A549 (cell line): ENCODE data around the gene VPS54.

ENCODE experiments used
- CBX8 ChIP-seq: fragments of 200-600 bp; sonication (generic); IDR thresholded peaks from 2 replicates; pipeline ENCODE4 v1.6.1; 2016
- CHD4 ChIP-seq: fragments of 200-600 bp; sonication (generic); IDR thresholded peaks from 2 replicates; pipeline ENCODE4 v1.6.1; 2016; ENCODE audit warnings: antibody characterized with exemption, mild to moderate bottlenecking, borderline replicate concordance
- CTCF ChIP-seq: fragments of >200 bp; sonication (Bioruptor Twin); formaldehyde crosslinking; IDR thresholded peaks from 3 replicates; pipeline ENCODE4 v1.5.1; 2016
- EP300 ChIP-seq, 2 experiments: fragments of >200 bp; sonication (Bioruptor Twin); formaldehyde crosslinking; IDR thresholded peaks; 2 replicates in 1 of 2; 3 replicates in 1 of 2; pipeline ENCODE4 v1.6.1; 2016 to 2017
- RAD21 ChIP-seq, 2 experiments: fragments of >200 bp in 1 of 2; sonication (Bioruptor Twin) in 1 of 2; formaldehyde crosslinking in 1 of 2; IDR thresholded peaks in 1 of 2; conservative IDR thresholded peaks in 1 of 2; 2 replicates in 1 of 2; 3 replicates in 1 of 2; pipeline ENCODE4 v1.6.1; 2012 to 2018; ENCODE audit warnings: inconsistent platforms in 1 of 2
- REST ChIP-seq: fragments of 200-600 bp; sonication (generic); IDR thresholded peaks from 2 replicates; pipeline ENCODE4 v1.6.1; 2016; ENCODE audit warnings: antibody characterized with exemption, mild to moderate bottlenecking, moderate library complexity
- ZSCAN20 ChIP-seq: fragments of 250-450 bp; sonication (Bioruptor Pico); IDR thresholded peaks from 2 replicates; pipeline ENCODE4 v1.8.0; 2022; ENCODE audit warnings: mild to moderate bottlenecking, moderate library complexity

- TF ChIP-seq CTCF = no peak
- no peak for TF ChIP-seq ZSCAN20 (CRISPR knock-in tag)
- no peak for TF ChIP-seq RAD21 (conservative IDR thresholded peaks at IDR 0.05 in 1 of 2, IDR thresholded peaks at IDR 0.05 in 1 of 2)
- TF ChIP-seq CHD4 = no peak
- TF ChIP-seq EP300 (IDR thresholded peaks at IDR 0.05) = no peak
- no peak for TF ChIP-seq REST
- no peak for TF ChIP-seq CBX8
These were observed 17.7 kb downstream of the VPS54 start for GRCh38 chr2:64001382-64002101.
